Camera-type eye (tissue), 1 donor: ENCODE measurements around the gene TMEM200B. TPM values are rescaled to one million over a fixed set of nuclear protein-coding genes. Genes with fewer than 3 reads are reported as not detected.

Experiments
- total RNA-seq: library from RNA; depleted of rRNA; stranded (reverse); fragments of >200 nt; gene quantifications from one replicate; pipeline ENCODE4 v1.2.3, GENCODE V29; 2014

TMEM200B gene
- 8.6 TPM for total RNA-seq

DNA sequence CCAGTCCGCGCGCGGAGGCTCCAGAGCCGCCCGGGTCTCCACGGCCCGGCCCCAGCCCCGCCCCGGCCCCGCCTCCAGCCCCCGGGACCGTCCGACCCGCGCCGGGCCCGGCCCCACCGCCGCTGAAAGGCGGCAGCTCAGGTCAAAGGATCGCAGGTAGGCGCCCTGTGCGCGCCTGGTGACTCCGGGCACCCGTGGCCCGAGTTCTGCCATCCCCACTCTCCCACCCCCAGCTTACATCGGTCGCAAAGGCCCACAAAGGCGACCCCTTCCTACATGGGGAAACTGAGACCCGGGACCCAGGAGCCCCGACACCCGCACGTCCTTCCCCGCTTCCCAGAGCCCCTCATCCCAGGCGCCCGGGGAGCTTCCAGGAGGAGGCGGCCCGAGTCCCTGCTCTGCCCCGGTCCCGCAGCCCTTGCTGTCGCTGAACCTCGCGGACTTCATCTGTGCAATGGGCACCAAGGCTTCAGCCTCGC, at the start of gene TMEM200B:
TSS of gene TMEM200B (minus strand) at position 17 of the 479 bp plus-strand sequence. CDS start 2,075 bp downstream, outside the sequence.

Other genes starting within 250 kb of the TMEM200B start
- gene EPB41, start 209.3 kb downstream of the TMEM200B start, total RNA-seq = 212 TPM
- gene SRSF4, start 58.0 kb upstream of the TMEM200B start, total RNA-seq = 78.6 TPM
- 37.3 TPM for gene MECR, start 107.0 kb upstream of the TMEM200B start, total RNA-seq
- 77.4 TPM for gene PTPRU, start 112.6 kb upstream of the TMEM200B start, total RNA-seq